Esophagus (tissue), 2 donors: ENCODE data around the gene SLC24A5. TPM values are rescaled to one million over a fixed set of nuclear protein-coding genes. Genes with fewer than 3 reads are reported as not detected.

Experiments used
- H3K27ac ChIP-seq, 2 donors: one replicate each; pipeline ENCODE4 v1.5.1; 2013; ENCODE audit warnings: low read depth in 2 of 2, mild to moderate bottlenecking in 2 of 2, inconsistent platforms in 1 of 2, low read length in 1 of 2, moderate library complexity in 1 of 2
- H3K27me3 ChIP-seq, 2 donors: one replicate each; pipeline ENCODE4 v1.6.1; 2013; ENCODE audit warnings: low read length in 2 of 2, control low read depth in 1 of 2, mild to moderate bottlenecking in 1 of 2; ENCODE audit not compliant: insufficient read depth in 2 of 2, control insufficient read depth in 1 of 2
- H3K36me3 ChIP-seq, 2 donors: one replicate each; pipeline ENCODE4 v1.6.1; 2013; ENCODE audit warnings: low read length in 1 of 2; ENCODE audit not compliant: control insufficient read depth in 2 of 2, insufficient read depth in 2 of 2
- H3K4me1 ChIP-seq, 2 donors: one replicate each; pipeline ENCODE4 v1.6.1; 2013; ENCODE audit warnings: low read length in 1 of 2; ENCODE audit not compliant: control insufficient read depth in 2 of 2, insufficient read depth in 2 of 2
- H3K4me3 ChIP-seq, 2 donors: one replicate each; pipeline ENCODE4 v1.5.1; 2013; ENCODE audit warnings: low read length in 2 of 2, mild to moderate bottlenecking in 2 of 2, low read depth in 1 of 2, moderate library complexity in 1 of 2
- H3K9me3 ChIP-seq, 2 donors: one replicate each; pipeline ENCODE4 v1.6.1; 2013; ENCODE audit warnings: mild to moderate bottlenecking in 2 of 2, low read depth in 1 of 2, low read length in 1 of 2, moderate library complexity in 1 of 2; ENCODE audit not compliant: control insufficient read depth in 2 of 2, insufficient read depth in 1 of 2
- WGBS, 2 donors: extraction: QIAGEN DNeasy Blood & Tissue Kit; methylation state at CpG; one replicate each; pipeline ENCODE4 v1.1.7; 2013; 5-methylcytosine and 5-hydroxymethylcytosine counted together
- polyA plus RNA-seq, 2 donors: library from polyadenylated mRNA; stranded (reverse); fragments of 200-250 nt; gene quantifications; one replicate each; pipeline ENCODE4 v1.2.3, GENCODE V29; 2013
- donor health status: healthy with polysubstance abuse.
- donor health status: Bipolar disorder and iron deficiency.

The SLC24A5 gene
- polyA plus RNA-seq, 2 donors = not detected

- Histone ChIP-seq H3K4me3 (no peak overlapping the region), H3K27me3 (no peaks in the 10 kb centered on the region), H3K9me3 (no peaks in the 10 kb centered on the region), H3K4me1 (no peaks in the 10 kb centered on the region), H3K27ac (no peak overlapping the region), H3K36me3 (no peaks in the 10 kb centered on the region)
- 47 to 52% methylated on average over 2 of the region's 2 CpGs for WGBS, 2 donors
These were observed 14.9 kb upstream of the SLC24A5 start for GRCh38 chr15:48105936-48106335.

GRCh38 chr15:48109212-48109611 is 11.6 kb upstream of the SLC24A5 start:
- H3K27ac ChIP-seq = no peak overlapping the region
- 93 to 95% methylated on average over 4 of the region's 4 CpGs for WGBS, 2 donors

GRCh38 chr15:48109856-48110531 is 10.8 kb upstream of the SLC24A5 start:
- Histone ChIP-seq H3K36me3 (no peaks in the 10 kb centered on the region), H3K4me3 (no peak overlapping the region), H3K27me3 (no peaks in the 10 kb centered on the region), H3K9me3 (no peaks in the 10 kb centered on the region), H3K4me1 (no peaks in the 10 kb centered on the region), H3K27ac (no peak overlapping the region)
- 69 to 70% methylated on average over 5 of the region's 5 CpGs for WGBS, 2 donors

More at GRCh38 chr15:48109212-48109611, 11.6 kb upstream of the SLC24A5 start:
- Histone ChIP-seq H3K4me1 (no peaks in the 10 kb centered on the region), H3K4me3 (no peak overlapping the region), H3K9me3 (no peaks in the 10 kb centered on the region), H3K36me3 (no peaks in the 10 kb centered on the region), H3K27me3 (no peaks in the 10 kb centered on the region)

- Histone ChIP-seq H3K9me3 (no peaks in the 10 kb centered on the region), H3K4me1 (no peaks in the 10 kb centered on the region), H3K27ac (no peak overlapping the region), H3K27me3 (no peaks in the 10 kb centered on the region), H3K36me3 (no peaks in the 10 kb centered on the region), H3K4me3 (no peak overlapping the region)
- 34 to 43% methylated on average over 6 of the region's 6 CpGs for WGBS, 2 donors
These were observed 8.5 kb upstream of the SLC24A5 start for GRCh38 chr15:48112242-48112641.

GRCh38 chr15:48119277-48119676 is 1.5 kb upstream of the SLC24A5 start:
- no peaks in the 10 kb centered on the region for H3K4me1 ChIP-seq
- H3K9me3 ChIP-seq = no peaks in the 10 kb centered on the region
- H3K27ac ChIP-seq = no peak overlapping the region
- H3K27me3 ChIP-seq = no peaks in the 10 kb centered on the region
- H3K36me3 ChIP-seq = no peaks in the 10 kb centered on the region
- WGBS, 2 donors = 64 to 75% methylated on average over 5 of the region's 5 CpGs
- H3K4me3 ChIP-seq = no peak overlapping the region

- H3K27me3 ChIP-seq = no peaks in the 10 kb centered on the region
- no peaks in the 10 kb centered on the region for H3K36me3 ChIP-seq
- no peaks in the 10 kb centered on the region for H3K4me1 ChIP-seq
- H3K4me3 ChIP-seq = no peak overlapping the region
- no peak overlapping the region for H3K27ac ChIP-seq
- no peaks in the 10 kb centered on the region for H3K9me3 ChIP-seq
- WGBS, 2 donors = 79 to 83% methylated on average over 8 of the region's 8 CpGs
These were observed 1.1 kb downstream of the SLC24A5 start for GRCh38 chr15:48121849-48122248.

- H3K4me1 ChIP-seq = no peaks in the 10 kb centered on the region
- WGBS, 2 donors = 79 to 80% methylated on average over 6 of the region's 6 CpGs
These were observed 6.0 kb downstream of the SLC24A5 start for GRCh38 chr15:48126667-48127355.

GRCh38 chr15:48131324-48131723 is 10.5 kb downstream of the SLC24A5 start:
- Histone ChIP-seq H3K27ac (no peak overlapping the region), H3K9me3 (no peaks in the 10 kb centered on the region), H3K36me3 (no peaks in the 10 kb centered on the region), H3K4me3 (no peak overlapping the region), H3K27me3 (no peaks in the 10 kb centered on the region), H3K4me1 (no peaks in the 10 kb centered on the region)

More at GRCh38 chr15:48126667-48127355, 6.0 kb downstream of the SLC24A5 start:
- H3K27ac ChIP-seq = no peak overlapping the region
- no peaks in the 10 kb centered on the region for H3K9me3 ChIP-seq
- H3K4me3 ChIP-seq = no peak overlapping the region
- H3K36me3 ChIP-seq = no peaks in the 10 kb centered on the region
- no peaks in the 10 kb centered on the region for H3K27me3 ChIP-seq

- Histone ChIP-seq H3K27ac (no peak overlapping the region), H3K4me1 (no peaks in the 10 kb centered on the region), H3K36me3 (no peaks in the 10 kb centered on the region), H3K4me3 (no peak overlapping the region), H3K9me3 (no peaks in the 10 kb centered on the region), H3K27me3 (no peaks in the 10 kb centered on the region)
- 88 to 89% methylated on average over 6 of the region's 6 CpGs for WGBS, 2 donors
These were observed 12.1 kb downstream of the SLC24A5 start for GRCh38 chr15:48132874-48133273.

- Histone ChIP-seq H3K27me3 (no peaks in the 10 kb centered on the region), H3K4me3 (no peak overlapping the region), H3K36me3 (no peaks in the 10 kb centered on the region), H3K4me1 (no peaks in the 10 kb centered on the region), H3K9me3 (no peaks in the 10 kb centered on the region), H3K27ac (no peak overlapping the region)
- 60 to 63% methylated on average over 1 of the region's 1 CpG for WGBS, 2 donors
These were observed 23.1 kb downstream of the SLC24A5 start for GRCh38 chr15:48143856-48144255.
